Islet precursor cell (in vitro differentiated cells): ENCODE results near the gene VAV3.
"Not testable (repeated sequence)": the region's sequence is repeated elsewhere in the genome, so short reads cannot be mapped to it uniquely, and the experiment has no call there.

Source experiments
- DNase-seq: peaks from one replicate; pipeline ENCODE4 v3.0.0-alpha.2; 2018

The VAV3 gene

DNA sequence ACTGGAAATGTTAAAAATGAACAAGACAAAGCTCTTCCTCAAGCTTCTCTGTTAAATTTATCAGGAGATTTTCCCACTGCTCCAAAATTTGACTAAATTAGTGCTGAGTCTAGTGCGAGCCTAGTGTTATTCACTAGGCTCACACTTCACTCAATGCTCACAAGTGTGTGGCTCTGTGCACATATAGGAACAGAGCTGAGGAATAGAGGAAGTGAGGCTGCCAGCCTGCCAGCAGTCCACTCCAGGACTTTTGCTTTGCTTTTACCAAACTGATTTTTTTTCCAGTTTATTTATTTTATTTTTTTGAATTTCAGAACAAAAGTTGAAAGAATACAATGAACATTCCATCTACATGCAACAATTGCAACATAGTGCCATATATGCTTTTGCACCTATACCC, 87.2 kb downstream of the VAV3 start:
- DNase-seq: no peak

DNA sequence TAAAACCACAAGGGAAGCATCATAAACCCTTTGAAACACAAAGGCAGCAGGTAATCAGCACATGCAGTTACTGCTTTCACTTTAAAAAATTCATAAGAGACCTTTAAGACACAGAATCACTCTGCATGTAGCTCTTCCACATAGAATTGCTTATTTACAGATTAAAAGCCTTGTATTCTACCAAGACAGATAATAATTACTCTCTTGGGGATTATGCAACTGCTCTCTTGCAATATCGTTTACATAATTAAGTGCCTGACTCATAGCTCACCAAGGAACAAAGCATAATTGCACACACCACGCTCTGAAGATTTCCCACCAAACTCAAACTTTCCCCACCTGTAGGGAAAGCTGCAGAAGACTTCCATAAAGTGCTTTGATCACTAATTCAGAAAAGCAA, 87.9 kb downstream of the VAV3 start:
- no peak for DNase-seq

DNA sequence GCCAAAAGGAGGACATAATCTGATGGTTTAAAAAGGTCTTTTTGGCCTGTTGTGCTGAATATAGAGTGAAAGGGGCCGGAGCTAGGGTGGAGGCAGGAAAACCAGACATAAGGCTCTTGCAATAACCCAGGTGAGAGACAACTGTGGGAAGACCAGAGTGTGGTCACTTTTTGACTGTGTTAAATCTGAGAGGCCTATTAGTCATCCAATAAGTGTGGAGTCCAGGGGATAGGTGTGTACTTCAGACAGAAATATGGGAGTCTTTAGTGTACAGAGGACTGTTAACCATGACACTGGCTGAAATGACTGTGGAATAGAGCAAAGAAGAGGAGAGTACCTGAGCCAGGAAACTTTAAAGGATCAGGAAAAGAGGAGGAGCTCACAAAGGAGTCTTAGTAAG, 89.3 kb downstream of the VAV3 start:
- no peak for DNase-seq

DNA sequence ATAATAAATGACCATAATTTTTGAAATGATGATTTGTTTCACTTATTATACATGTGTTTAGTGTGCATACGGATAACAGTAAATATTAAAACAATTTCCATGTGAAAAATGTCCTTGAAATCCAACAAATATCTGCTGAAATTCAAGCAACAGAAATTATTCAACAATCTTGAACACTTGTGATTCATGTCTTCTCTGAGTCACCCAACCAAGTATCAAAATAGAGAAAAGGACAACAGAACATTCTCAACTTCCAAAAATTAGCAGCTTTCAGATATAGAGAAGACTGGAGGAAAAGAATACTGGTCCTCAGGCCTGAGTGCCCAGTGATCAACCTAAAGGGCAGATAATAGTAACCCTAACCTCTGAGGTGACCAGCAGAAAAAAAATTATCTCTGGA, 90.8 kb downstream of the VAV3 start:
- no peak for DNase-seq

DNA sequence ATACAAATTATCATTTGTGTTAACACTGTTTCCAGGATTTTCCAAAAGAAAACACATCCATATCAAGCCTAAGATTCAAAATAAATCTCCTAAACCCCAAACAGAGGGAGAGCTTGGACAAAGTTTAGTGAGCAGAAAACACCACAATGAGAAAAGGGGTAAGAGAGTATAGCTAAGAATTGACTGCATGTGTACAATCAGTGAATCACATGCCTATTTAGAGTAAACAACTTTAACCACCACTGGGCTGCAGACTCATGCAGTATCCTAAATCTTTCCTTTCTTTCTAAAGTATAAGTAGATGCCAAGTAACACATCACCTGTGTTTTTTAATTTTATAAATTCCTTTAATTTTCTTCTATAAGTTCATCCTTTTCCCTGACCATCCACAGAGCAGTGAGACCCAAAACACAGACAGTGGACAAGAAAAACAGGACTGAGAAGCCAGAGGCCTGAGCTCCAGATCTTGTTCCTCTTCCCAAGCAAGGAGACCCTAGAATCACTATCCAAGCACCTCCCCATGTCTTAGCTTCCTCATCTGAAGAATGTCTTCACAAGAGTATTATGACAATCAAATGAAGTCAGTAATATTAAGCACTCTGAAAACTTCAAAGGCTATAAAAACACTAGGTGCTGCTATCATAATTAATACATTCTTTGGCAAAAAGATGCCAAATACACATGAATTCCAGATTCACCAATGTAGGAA, 93.1 kb downstream of the VAV3 start:
- no peak for DNase-seq

DNA sequence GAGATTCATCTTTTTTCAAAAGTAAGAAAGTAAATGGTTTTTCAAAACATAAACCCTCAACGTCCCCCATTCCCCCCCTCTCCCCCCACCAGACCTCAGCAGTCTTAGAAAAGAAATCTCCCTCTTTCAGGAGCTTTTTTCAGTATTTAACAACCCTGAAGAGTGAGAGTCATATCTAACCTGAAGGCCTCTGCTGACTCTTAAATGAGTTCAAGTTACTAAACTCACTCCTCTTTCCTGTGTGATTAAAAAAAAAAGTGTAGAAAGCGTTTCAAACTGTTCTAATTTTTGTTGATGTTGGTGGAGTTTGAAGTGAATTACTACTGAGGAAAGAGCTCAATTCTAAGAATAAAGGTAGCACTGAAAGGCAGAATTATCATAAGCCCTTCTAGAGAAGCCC, 93.7 kb downstream of the VAV3 start:
- DNase-seq: no peak

DNA sequence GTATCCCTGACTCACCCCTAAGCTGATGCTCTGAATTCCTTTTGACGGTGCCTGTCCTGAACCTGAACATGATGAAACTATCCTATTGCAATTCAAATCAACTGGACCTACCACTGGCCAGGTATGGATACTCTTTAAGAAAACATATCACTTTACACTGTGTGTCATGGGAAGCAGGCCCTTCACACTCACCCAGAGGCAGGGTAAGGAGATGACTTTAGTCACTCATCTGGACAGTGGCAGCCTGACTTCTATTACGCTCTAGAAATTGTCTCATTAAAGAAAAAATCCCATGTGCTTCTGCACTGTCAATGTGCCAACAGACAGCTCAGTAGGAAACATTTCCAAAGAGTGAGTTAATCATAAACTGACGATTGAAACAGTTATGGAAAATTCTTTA, 94.3 kb downstream of the VAV3 start:
- DNase-seq: no peak

DNA sequence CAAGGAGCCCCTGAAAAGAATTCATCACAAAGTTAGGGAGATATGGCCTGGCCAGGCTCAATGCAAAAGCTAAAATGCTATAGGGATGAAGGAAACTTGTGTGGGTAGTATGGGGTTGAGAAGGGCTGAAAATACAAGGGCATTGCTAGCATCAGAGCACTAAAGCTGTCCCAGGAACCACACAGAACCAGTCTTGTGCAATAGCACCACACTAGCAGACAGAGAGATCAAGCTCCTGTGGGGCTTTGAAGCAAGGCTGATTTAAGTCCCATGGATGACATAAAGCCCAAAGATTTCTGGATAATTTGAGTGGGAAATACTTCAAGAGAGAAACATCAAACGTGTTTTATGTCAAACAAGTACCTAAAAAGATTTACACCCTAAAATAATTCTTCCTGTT, 97.1 kb downstream of the VAV3 start:
- no peak for DNase-seq

DNA sequence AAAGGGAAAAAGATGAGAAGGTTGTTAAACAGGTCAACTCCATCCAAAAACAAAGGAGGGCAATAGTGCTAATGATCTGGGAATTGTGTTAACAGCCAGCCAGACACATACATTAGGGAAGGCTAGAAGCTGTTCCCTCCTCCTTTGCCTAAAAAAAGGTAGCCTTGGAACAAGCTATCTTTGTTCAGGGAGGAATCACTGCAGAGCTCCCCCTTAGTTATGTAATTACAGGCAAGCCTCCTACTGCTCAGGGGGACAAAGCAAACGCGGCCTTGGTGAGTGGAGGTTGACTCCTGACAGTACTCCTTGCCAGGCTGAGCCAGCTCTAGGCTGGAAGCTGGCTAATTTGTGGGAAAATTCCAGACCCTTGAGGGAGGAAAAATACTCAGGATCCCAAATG, 97.6 kb downstream of the VAV3 start:
- DNase-seq: peak; percentile 79

DNA sequence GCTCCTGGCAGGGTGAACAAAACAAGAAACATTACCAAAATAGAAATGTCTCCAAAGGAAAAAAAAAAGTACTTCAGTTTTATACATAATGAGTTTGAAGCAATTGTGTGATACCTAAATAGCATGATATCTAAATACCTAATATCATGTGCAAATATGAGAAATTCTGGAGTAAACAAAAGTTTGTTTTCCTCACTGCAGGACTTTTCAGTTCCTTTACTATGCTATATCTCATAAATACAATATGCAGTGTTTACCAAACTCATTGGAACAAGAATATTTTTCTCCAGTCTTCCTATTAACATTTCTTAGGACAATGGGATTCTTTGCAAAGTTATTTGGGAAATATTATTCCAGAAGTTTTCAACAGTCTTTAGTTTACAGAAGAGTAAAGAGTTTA, 98.1 kb downstream of the VAV3 start:
- DNase-seq: no peak

DNA sequence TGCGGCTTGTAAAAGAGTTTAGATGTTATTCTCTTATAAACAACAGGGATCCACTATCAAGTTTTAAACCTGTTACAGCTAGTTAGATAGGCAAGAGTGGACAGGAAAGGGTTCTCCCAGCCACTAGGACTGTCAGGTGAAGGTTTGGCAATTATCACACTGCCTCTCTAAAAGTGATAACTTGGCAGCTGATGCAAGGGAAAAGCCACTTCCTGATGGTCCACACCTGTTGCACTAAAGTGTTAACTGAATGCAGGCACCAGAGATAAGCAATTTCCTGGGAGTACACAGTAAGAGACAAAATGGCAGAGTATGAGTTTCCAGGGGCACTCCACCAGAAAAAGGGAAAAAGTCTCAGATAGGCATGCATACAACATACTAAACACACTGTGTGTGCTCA, 99.4 kb downstream of the VAV3 start:
- DNase-seq: no peak

DNA sequence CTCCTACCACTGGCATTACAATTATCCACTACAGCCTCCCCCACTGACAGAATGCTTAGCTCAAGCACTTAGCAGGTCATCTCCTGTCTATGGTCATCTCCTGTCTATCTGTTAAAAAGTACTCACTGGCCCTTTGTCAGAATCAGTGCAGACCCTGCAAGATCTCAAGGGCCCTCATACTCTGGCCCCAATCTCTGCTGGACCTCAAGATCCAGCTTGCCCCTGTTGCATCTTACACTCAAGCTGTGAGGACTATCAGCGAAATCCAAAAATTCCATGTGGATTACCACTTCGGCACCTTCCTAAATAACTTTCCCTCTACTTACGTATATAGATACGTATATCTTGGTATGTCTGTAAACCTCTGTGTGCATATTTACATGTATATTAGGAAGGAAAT, 101.6 kb downstream of the VAV3 start:
- DNase-seq: no peak

DNA sequence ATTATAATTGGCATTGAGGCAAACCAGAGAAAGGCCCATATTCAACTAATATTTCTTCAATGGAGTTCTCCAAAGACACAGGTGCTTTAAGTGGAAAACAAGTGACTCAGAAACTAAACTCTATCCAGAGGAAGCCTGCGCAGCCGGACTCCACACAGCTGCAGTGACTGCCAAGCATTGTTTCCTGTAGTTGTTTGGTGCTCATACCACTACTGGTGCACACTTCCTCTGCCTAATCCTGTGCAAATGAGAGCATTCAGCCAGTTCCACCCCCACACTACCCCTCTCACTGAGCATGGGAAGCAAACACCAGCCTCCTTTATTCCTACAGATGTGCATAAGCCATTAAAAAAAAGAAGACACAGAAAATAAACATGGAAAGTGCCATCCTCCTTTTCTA, 102.9 kb downstream of the VAV3 start:
- DNase-seq: no peak

DNA sequence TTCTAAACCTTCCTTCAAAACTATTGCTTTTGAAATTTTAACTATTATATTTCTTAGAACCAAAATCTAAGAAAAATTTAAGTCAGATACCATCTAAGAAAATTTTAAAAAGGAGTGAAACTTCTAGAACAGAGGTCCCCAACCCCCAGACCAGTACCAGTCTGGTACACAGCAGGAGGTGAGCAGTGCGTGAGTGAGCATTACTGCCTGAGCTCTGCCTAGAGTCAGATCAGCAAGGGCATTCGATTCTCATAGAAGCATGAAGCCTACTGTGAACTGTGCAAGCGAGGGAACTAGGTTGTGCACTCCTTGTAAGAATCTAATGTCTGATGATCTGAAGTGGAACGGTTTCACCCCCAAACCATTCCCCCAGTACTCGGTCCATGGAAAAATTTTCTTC, 106.7 kb downstream of the VAV3 start:
- DNase-seq: no peak

DNA sequence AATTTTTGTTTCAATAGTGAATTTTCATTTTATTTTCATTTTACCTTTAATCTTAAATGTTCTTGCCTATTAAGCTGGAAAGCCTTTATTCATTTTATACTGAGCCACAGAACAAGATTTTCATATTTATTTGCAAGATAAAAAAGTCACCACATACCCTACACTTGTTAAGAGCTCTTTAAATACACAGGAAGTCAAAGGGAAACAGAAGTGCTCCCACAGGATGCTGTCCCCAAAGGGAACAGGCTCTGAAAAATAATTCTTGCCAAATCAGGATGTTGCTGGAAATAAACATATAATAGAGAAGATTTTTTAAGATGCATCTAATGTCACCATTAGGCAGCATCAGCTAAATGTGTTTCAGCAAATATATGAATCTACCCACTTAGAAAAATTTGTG, 113.6 kb downstream of the VAV3 start:
- DNase-seq: no peak

DNA sequence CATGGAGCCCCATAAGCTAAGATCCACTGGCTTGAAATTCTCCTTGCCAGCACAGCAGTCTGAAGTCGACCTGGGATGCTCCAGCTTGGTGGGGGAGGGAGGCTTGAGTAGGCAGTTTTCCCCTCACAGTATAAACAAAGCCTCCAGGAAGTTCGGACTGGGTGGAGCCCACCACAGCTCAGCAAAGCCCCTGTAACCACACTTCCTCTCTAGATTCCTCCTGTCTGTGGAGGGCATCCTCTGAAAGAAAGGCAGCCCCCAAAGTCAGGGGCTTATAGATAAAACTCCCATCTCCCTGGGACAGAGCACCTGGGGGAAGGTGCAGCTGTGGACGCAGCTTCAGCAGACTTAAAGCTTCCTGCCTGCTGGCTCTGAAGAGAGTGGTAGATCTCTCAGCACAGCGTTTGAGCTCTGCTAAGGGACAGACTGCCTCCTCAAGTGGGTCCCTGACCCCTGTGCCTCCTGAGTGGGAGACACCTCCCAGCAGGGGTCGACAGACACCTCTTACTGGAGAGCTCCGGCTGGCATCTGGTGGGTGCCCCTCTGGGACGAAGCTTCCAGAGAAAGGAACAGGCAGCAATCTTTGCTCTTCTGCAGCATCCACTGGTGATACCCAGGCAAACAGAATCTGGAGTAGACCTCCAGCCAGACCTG, 120.3 kb downstream of the VAV3 start:
- not testable (repeated sequence) for DNase-seq

DNA sequence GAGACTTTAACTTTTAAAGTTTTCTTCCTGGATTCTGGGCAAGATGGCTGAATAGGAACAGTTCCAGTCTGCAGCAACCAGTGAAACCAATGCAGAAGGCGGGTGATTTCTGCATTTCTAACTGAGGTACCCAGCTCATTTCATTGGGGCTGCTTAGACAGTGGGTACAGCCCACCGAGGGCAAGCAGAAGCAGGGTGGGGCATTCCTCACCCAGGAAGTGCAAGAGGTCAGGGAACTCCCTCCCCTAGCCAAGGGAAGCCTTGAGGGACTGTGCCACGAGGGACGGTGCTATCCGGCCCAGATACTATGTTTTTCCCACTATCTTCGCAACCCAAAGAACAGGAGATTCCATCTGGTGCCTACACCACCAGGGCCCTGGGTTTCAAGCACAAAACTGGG, 121.0 kb downstream of the VAV3 start:
- no peak for DNase-seq

DNA sequence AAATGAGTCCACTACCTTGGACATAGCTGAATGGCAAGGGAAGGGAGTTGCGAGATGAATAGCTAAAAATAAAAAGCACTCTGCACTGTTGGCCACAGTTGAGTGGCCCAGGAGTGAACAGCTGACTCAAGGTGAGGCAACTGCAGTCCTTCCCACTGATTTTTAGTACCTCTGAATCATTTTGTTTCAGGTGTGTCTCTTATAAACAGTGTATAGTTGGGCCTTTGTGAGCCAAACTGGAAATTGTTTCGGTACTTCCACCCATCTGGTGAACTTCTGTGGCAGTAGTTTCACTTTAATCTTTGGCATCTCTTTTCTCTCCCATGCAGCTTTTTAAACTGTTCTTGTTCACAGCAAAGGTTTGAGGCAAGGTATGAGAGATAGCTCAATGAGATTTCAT, 122.7 kb downstream of the VAV3 start:
- no peak for DNase-seq

DNA sequence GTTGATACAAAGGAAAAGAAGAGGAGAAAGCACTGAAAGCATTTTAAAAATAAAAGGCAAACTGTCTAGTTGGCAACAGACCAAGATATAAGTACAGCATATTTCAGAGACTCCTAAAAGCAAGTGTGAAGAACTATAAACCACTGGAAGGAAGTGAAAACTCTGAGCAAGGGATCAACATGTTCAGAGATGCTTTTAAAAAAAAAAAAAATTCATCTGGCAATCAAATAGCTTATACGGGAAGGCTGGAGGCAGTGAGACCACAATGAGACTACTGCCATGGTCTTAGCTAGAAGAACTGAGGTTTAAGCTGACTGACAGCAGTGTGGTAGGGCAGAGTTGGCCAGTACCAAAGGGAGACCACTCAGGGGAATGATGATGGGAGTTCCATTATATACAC, 124.3 kb downstream of the VAV3 start:
- DNase-seq: no peak

DNA sequence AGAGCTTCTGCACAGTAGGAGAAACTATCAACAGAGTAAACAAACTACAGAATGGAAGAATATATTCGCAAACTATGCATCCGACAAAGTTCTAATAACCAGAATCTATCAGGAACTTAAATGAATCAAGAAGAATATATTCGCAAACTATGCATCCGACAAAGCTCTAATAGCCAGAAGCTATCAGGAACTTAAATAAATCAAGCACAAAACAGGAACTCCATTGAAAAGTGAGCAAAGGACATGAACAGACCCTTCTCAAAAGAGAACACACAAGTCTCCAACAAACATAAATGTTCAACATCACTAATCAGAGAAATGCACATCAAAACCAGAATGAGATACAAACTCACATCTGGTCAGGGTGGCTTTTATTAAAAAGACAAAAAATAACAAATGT, 126.9 kb downstream of the VAV3 start:
- no peak for DNase-seq

DNA sequence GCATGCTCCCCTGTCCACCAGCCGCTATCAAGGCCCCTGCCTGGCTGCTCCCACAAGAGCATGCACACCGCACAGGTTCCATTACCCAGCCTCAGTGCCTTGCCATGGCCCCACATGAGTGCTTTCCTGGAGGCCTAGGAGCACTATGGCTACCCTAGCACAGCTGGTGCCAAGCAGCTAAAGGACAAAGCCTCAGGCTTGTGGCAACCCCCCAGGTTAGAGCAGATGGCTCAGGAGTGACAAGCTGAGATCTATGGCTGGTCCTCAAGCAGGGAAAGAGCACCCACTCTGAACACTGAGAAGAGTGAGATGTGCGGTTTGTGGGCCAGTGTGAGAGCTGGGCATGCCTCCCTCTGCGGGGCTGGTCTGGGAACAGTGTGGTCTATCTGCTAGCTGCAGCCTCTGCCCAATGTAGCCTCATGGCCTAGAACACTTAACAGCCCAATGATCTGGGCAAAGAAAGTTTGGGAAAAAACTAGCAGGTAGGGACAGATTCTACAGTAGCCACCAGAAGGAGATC, 129.8 kb downstream of the VAV3 start:
- no peak for DNase-seq

DNA sequence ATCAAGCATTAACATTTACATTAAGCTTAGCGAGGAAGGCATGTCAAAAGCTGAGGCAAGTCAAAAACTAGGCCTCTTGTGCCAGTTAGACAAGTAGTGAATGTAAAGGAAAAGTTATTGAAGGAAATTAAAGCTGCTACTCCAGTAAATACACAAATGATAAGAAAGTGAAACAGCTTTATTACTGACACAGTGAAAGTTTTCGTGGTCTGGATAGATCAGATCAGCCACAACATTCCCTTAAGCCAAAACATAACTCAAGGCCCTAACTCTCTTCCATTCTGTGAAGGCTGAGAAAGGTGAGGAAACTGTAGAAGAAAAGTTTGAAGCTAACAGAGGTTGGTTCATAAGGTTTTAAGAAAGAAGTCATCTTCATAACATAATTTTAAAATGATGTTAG, 131.9 kb downstream of the VAV3 start:
- no peak for DNase-seq

DNA sequence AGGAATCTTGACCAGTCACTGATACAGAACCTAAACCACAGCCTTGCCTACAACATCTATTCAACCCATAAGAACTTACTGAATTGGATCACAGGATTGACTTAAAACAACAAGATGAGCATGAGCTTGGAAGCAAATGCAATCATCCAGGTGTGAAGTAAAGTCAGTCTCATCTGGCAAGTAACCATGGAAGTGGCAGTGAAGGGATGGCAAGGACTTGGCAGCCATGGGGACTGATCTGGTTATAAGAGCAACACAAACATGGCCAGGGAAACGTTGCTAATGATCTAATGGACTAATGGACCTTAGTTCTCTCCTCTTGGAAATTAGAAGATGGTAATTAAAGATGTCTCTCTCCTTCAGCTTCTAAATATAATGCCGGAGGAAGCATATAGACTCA, 133.1 kb downstream of the VAV3 start:
- no peak for DNase-seq

DNA sequence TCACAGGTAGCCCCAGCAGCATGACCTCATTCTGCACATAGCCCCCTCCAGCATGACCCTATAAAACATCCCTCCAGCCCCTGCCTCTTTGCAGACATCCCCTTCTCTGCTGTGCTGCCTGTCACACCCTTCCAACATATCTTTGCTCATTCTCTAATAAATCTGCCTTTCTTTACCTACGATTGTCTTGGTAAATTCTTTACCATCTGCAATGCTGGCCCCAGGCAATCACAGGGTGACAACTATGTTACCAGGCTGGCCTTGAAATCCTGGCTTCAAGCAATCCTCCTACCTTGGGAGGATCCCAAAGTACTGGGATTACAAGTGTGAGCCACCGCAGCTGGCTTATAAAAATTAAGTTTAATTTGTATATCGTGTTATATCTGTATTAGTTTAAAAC, 134.5 kb downstream of the VAV3 start:
- no peak for DNase-seq

DNA sequence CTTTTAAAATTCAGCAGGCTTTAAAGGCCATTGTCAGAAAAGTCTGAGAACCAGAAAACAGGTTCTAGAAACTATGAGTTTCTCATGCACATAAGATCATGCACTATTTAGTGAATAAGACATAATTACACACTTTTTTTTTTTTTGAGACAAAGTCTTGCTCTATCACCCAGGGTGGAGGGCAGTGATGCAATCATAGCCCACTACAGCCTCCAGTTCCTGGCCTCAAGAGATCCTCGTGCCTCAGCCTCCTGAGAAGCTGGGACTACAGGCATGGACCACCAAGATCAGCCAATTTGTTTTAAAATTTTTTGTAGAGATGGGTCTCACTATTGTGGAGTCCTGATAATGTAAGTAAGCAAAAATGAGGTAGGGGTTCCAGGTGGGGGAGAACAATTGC, 134.9 kb downstream of the VAV3 start:
- no peak for DNase-seq
